Pancreas (tissue), 10 donors: ENCODE measurements around the gene SMAD6. TPM values are rescaled to one million over a fixed set of nuclear protein-coding genes. Genes with fewer than 3 reads are reported as not detected.

Experiments
- ATAC-seq, 4 donors: fragments of 200-7000 bp; cut with Tn5 transposase; one replicate each; pipeline versions ENCODE4 v1.8.0 to v1.9.1; 2020; ENCODE audit warnings: mild to moderate bottlenecking in 4 of 4, moderate library complexity in 4 of 4
- DNase-seq, 6 donors: peaks; one replicate each; pipeline ENCODE4 v3.0.0-alpha.2; 2020
- FAIRE-seq: peaks from 2 replicates; lab custom pipeline; 2012; peaks lifted over from hg19 to GRCh38; lab: Jason Lieb, UNC
- H3K27ac ChIP-seq, 4 donors: fragments of 200-600 bp; sonication (generic); 1 replicate in 3 of 4; 2 replicates in 1 of 4; pipeline versions ENCODE4 v1.5.0 to v1.8.0; 2020
- H3K27me3 ChIP-seq, 4 donors: fragments of 200-600 bp; one replicate each; pipeline ENCODE4 v1.8.0; 2021
- H3K36me3 ChIP-seq, 3 donors: fragments of 200-600 bp; sonication (generic) in 1 of 3; one replicate each; pipeline versions ENCODE4 v1.5.0 to v1.8.0; 2020 to 2021
- H3K4me1 ChIP-seq, 3 donors: fragments of 200-600 bp; one replicate each; pipeline ENCODE4 v1.8.0; 2021
- H3K4me3 ChIP-seq, 4 donors: fragments of 200-600 bp; sonication (generic) in 2 of 4; one replicate each; pipeline versions ENCODE4 v1.5.0 to v1.8.0; 2020 to 2021
- H3K9me3 ChIP-seq, 4 donors: fragments of 200-600 bp; one replicate each; pipeline ENCODE4 v1.8.0; 2021
- WGBS, 2 donors: extraction: QIAGEN DNeasy Blood & Tissue Kit; methylation state at CpG; one replicate each; pipeline ENCODE4 v1.1.7; 2013; 5-methylcytosine and 5-hydroxymethylcytosine counted together
- intact Hi-C, 3 donors: fragments of 100-400 bp; cut with DNase I; formaldehyde crosslinking; loops; one replicate each; pipeline versions ENCODE4 v1.11.1 to v1.14.2; 2022
- polyA plus RNA-seq, 2 donors: library from polyadenylated mRNA; stranded (reverse); fragments of 200-250 nt; gene quantifications; one replicate each; pipeline ENCODE4 v1.2.3, GENCODE V29; 2013
- total RNA-seq, 6 donors: library from RNA; stranded (reverse); fragmentation: NEBNext Ultra II Directional in 4 of 6; extraction: Animal tissue kit (Norgen Biotek cat#: 25700) in 4 of 6; gene quantifications; one replicate each; pipeline versions ENCODE4 v1.2.1 to v1.2.4, GENCODE V29; 2021 to 2023
- TF ChIP-seq, protein P1 (sequence below), 4 donors: fragments of 200-600 bp; sonication (generic) in 3 of 4; IDR thresholded peaks; one replicate each; pipeline versions ENCODE4 v1.5.0 to v1.8.0; 2021; ENCODE audit warnings: antibody characterized with exemption in 4 of 4
- donor health status: healthy with polysubstance abuse.
- donor health status: DM: no; HTN: no; CAD: no; lungs with moderate emphysema.
- donor health status: DM: no; HTN: no; CAD: no.
- donor health status: control.
- donor health status: control.
- donor health status: Bipolar disorder and iron deficiency.
- donor health status: DM: yes; HTN: yes; CAD: no.
- donor health status: DM: no; HTN: no; CAD: no.
- donor health status: DM: no; HTN: no; CAD: no.
- donor health status: DM: yes; HTN: yes; CAD: no.

Gene SMAD6
- total and polyA plus RNA-seq, 8 donors: 2.6 to 13.1 (median 3.2) TPM

DNA sequence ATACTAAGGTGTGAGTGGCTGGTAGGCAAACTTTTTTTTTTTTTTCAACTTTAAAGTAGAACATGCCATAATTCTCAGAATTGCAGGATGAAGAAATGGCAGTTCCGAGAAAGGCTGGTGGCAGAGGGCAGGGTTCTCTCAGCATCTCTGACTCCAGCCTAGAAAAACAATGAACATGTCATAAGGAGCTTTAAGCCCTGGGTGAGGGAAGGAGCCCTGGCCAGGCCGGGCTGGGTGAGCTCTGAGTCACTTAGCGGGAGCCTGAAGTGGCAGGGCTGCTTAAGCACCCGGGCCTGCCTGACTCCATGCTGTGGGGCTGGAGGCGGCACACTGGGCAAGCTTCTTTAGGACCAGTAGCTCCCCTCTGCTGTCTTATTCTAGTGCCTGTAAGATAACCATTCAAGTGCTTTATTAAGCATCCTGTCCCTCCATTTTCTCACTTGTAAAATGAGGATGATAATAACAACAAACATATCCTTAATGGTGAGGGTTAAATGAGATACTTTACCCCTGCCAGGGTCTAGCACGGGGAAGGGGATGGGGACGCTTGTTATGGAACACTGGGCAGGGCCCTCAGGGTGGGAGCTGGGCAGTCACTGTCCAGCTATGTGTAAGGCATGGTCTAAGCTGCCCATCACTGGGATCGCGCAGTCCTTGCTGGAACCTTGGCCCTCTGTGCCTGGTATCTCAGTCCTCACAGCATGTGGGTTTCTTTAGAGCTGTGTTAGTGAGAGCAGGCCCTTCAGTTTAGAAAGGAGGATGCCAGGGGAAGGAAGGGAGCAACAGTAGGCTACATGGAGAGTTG is 18.4 kb downstream of the SMAD6 start:
- H3K4me3 ChIP-seq: no peak overlapping the region
- no peaks in the 10 kb centered on the region for H3K9me3 ChIP-seq
- 85 to 91% methylated on average over 9 of the region's 9 CpGs for WGBS, 2 donors
- H3K36me3 ChIP-seq: no peaks in the 10 kb centered on the region
- H3K4me1 ChIP-seq: peaks cover 1 to 3% (median 3%) of the 10 kb centered on the region in 3 donors
- ATAC-seq: peak in 2 of 4 donors; percentile 28 to 36
- H3K27me3 ChIP-seq: no peaks in the 10 kb centered on the region
- no peak for FAIRE-seq
- DNase-seq: peak in 1 of 6 donors; percentile 27
- intact Hi-C loops: no loop called here
- H3K27ac ChIP-seq: no peak overlapping the region
- TF ChIP-seq, protein P1, sequence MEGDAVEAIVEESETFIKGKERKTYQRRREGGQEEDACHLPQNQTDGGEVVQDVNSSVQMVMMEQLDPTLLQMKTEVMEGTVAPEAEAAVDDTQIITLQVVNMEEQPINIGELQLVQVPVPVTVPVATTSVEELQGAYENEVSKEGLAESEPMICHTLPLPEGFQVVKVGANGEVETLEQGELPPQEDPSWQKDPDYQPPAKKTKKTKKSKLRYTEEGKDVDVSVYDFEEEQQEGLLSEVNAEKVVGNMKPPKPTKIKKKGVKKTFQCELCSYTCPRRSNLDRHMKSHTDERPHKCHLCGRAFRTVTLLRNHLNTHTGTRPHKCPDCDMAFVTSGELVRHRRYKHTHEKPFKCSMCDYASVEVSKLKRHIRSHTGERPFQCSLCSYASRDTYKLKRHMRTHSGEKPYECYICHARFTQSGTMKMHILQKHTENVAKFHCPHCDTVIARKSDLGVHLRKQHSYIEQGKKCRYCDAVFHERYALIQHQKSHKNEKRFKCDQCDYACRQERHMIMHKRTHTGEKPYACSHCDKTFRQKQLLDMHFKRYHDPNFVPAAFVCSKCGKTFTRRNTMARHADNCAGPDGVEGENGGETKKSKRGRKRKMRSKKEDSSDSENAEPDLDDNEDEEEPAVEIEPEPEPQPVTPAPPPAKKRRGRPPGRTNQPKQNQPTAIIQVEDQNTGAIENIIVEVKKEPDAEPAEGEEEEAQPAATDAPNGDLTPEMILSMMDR (IDR thresholded peaks at IDR 0.05): no peak

DNA sequence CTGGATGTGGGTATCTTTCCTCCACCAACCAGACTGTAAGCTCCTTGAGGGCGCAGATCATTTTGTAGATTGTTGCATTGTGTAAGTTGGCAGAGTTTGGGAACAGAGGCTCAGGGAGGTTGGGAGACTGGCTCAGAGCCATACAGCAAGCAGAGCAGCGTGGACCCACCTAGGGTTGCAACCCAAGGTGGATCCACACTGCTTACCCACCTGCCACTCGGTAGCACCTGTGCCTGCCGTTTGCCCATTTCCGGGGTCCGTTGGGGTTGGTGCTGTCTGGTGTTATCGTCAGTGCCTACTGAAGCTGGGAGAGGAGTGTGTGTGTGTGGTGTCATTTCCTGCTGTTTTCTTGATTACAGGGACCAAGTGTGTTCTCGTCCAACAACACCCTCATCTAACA is 19.0 kb downstream of the SMAD6 start:
- WGBS, 2 donors: 89 to 91% methylated on average over 8 of the region's 8 CpGs
- Histone ChIP-seq H3K36me3 (no peaks in the 10 kb centered on the region), H3K27ac (no peak overlapping the region), H3K4me1 (no peaks in the 10 kb centered on the region), H3K27me3 (no peaks in the 10 kb centered on the region), H3K4me3 (no peak overlapping the region), H3K9me3 (no peaks in the 10 kb centered on the region)
- intact Hi-C loops: no loop called here
- FAIRE-seq: no peak
- TF ChIP-seq, protein P1 (IDR thresholded peaks at IDR 0.05): no peak
- peak in 1 of 6 donors; percentile 22 for DNase-seq
- ATAC-seq: no peak

DNA sequence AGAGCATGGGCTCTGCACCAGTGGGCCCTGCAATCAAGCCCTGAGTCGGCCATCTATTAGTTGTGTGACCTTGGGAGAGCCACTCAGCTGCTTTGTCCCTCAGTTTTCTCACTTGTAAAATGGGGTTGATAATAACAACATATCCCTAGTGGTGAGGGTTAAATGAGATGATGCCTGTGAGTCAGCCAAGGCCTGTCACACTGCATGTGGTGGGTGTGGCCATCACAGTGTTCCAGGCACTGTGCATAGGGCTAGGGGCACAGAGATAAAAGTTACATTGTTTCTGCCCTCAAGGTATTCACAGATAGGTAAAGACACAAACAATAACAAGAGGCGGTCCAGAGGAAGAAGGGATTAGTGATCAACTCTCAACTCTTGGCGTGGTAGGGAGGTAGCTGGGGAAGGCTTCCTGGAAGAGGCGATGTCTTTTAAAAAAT is 19.5 kb downstream of the SMAD6 start:
- H3K4me3 ChIP-seq: no peak overlapping the region
- intact Hi-C loops: no loop called here
- DNase-seq: no peak
- no peaks in the 10 kb centered on the region for H3K36me3 ChIP-seq
- H3K4me1 ChIP-seq: no peaks in the 10 kb centered on the region
- no peak for FAIRE-seq
- no peaks in the 10 kb centered on the region for H3K27me3 ChIP-seq
- ATAC-seq: no peak
- TF ChIP-seq, protein P1 (IDR thresholded peaks at IDR 0.05): no peak
- no peaks in the 10 kb centered on the region for H3K9me3 ChIP-seq
- WGBS, 2 donors: 78 to 82% methylated on average over 4 of the region's 4 CpGs
- no peak overlapping the region for H3K27ac ChIP-seq

DNA sequence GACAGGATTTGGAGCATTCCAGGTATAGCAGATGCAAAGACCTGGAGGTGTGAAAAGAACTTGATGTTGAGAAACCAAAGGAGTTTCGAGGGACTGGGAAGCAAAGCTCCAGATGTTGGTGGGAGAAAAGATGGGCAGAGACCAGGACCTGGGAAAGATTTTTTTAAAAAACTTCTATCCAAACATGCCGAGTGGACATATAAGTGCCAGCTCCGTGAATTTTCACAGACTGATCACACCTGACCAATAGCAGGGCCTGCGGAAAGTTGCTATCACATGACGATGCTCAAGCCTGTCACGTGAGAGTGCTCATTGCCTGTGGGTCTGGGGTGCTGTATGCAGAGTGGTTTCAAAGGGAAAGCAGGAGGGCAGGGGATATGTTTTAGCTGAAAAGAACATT is 19.9 kb downstream of the SMAD6 start:
- Histone ChIP-seq H3K36me3 (no peaks in the 10 kb centered on the region), H3K27ac (no peak overlapping the region), H3K4me1 (no peaks in the 10 kb centered on the region), H3K9me3 (no peaks in the 10 kb centered on the region), H3K27me3 (no peaks in the 10 kb centered on the region), H3K4me3 (no peak overlapping the region)
- DNase-seq (no peak), FAIRE-seq (no peak), ATAC-seq (no peak)
- WGBS, 2 donors: 49 to 86% methylated on average over 6 of the region's 6 CpGs
- intact Hi-C loops: no loop called here
- TF ChIP-seq, protein P1 (IDR thresholded peaks at IDR 0.05): no peak
